GM19397 (cell line): Measurements from ENCODE around the gene USP30.
A peak's percentile ranks its signal among the peaks of the same experiment; 100 is the strongest.
"Not testable (repeated sequence)": the region's sequence is repeated elsewhere in the genome, so short reads cannot be mapped to it uniquely, and the experiment has no call there.

ENCODE experiments used
- ATAC-seq: cut with Tn5 transposase; IDR thresholded peaks from one replicate; pipeline ENCODE4 v1.9.1; 2021; ENCODE audit warnings: mild to moderate bottlenecking, moderate library complexity; ENCODE audit not compliant: unreplicated experiment

The USP30 gene, protein sequence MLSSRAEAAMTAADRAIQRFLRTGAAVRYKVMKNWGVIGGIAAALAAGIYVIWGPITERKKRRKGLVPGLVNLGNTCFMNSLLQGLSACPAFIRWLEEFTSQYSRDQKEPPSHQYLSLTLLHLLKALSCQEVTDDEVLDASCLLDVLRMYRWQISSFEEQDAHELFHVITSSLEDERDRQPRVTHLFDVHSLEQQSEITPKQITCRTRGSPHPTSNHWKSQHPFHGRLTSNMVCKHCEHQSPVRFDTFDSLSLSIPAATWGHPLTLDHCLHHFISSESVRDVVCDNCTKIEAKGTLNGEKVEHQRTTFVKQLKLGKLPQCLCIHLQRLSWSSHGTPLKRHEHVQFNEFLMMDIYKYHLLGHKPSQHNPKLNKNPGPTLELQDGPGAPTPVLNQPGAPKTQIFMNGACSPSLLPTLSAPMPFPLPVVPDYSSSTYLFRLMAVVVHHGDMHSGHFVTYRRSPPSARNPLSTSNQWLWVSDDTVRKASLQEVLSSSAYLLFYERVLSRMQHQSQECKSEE

DNA sequence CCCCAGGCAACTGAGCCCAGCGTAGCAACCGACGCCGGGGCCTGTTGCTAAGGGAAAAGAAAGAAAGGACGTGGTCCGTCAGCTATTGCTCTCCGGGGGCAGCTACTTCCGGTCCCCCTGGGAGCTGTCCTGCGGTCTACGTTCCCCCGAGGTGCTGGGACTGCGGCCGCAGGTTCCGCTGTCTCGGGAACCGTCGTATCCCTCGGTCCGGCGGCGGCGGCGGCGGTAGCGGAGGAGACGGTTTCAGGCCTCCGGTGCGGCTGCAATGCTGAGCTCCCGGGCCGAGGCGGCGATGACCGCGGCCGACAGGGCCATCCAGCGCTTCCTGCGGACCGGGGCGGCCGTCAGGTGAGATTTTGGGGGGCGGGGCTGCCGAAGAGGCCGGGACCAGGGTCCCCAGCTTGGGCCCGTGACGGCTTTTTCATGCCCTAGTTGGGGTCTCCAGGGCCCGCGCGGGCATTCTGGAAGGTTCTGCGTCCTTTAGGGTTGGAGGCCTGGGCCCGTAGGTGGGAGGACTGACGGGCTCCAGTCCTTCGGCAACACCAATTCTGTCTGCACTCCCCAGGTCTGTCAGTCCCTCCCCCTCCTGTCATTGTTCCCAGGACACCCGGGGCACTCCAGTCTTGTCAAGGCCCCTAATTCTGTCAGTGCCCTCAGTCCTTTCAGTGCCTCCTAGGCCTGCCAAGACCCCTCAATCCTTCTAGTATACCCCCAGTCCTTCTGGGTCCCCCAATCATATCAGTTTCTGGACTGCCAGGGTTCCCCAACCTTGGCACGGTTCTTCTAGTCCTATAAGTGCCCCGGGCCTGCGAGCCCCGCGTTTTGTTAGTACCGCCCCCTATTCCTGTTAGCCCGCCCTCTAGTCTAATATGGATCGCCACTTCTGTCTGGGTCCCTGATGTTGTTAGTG lies at the start of gene USP30:
Gene USP30 (plus strand): TSS at position 163 of the 910 bp plus-strand sequence. CDS start 103 bp downstream, at position 266.
- peak; percentile 76 for ATAC-seq

DNA sequence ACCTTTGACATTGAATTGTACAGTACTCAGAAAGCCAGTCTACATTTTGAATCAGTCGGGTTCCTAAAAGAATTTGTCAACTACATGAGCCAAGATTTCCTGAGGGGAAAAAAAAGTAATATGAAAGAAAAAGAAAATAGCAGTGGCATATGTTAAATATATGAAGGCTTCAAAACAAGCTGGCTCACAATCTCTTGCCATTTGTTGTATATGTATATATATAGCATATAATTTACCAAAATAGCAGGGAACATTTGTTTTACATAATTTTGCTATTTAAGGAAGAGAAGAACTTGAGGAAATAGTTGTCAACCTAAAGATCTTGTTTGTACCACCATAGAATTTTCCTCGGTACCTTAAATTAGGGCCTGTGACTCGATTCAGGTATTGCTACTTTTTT lies 48.4 kb upstream of the USP30 start:
- ATAC-seq = no peak

DNA sequence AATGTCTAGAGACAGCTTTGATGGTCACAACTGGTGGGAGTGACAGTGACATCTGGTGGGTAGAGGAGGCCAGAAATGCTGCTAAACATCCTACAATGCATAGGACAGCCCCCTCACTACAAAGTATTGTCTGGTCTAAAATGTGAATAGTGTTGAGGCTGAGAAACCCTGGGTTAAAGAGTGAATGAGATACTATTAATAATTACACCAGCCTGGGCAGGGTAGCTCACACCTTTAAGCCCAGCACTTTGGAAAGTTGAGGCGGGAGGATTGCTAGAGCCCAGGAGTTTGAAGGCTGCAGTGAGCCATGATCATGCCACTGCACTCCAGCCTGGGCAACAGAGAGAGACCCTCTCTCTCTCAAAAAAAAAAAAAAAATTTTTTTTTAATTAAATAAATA lies 42.6 kb upstream of the USP30 start:
- ATAC-seq = no peak

DNA sequence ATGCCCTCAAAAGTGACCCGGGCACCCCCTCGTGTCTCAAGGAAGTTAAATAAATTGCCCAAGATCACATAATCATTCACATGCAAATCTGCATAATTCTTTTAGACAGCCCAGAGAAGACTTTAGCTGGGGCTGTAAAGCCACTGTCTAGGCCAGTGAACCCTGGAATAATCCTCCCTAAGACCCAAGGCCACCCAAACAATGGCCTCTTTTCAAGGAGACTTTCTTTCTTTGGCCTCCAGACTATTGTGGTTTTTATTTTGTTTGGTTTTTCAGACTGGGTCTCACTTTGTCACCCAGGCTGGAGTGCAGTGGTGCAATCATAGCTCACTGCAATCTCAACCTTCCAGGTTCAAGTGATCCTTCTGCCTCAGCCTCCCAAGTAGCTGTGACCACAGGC lies 42.1 kb upstream of the USP30 start:
- ATAC-seq = no peak

DNA sequence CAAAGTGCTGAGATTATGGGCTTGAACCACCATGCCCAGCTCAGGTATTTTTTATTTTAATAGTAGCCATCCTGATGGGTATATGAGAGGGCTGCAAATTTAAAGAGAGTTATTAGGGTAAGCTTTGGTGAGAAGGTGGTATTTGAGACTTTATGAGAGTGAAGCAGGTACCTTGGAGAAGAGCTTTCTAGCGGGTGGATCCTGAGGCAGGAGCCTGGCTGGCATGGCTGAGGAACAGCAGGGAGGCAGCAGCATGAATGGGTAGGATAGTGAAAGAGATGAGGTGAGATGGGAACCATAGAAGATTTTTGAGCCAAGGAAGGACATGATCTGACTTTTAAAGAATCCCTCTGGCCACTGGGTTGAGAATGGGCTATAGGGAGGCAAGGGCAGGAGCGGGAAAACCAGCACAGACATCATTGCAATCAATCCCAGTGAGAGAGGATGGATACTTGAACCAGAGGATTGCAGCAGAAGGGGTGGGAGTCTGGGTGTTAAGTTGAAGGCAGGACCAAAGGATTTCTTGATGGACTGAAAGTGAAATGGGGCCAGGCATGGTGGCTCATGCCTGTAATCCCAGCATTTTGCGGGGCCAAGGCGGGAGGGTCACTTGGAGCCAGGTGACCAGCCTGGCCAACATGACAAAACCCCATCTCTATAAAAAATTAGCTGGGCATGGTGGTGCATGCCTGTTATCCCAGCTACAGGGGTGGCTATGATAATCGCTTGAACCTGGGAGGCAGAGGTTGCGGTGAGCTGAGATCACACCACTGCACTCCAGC lies 37.2 kb upstream of the USP30 start:
- ATAC-seq = no peak

DNA sequence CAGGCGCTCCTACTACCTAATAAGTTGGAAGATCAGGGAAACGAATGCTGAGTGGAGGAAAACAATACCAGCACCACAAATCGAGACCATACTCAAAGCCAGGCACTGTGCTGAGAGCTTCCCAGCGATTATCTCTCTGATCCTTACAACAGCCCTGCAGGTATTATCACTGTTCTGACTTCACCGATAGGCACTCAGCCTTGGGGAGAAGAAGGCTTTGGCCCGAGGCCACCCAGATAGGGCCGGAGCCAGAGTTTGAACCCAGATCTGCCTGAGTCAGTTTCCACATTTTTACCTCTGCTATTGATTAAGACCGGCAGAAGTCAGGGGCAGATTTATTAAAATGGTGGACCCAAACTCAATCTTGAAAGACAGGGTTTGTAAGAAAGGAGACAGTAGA lies 36.4 kb upstream of the USP30 start:
- no peak for ATAC-seq

DNA sequence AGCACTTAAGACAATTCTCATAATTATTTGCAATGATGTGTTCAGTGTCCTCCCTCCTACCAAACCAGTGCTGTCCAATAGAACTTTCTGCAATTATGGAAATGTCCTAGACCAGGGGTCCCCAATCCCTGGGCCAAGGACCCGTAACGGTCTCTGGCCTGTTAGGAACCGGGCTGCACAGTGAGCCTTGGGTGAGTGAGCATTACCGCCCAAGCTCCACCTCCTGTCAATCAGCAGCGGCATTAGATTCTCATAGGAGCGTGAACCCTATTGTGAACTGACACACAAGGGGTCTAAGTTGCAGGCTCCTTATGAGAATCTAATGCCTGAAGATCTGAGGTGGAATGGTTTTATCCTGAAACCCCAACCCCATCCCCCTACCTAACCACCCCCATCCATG lies 35.4 kb upstream of the USP30 start:
- no peak for ATAC-seq

DNA sequence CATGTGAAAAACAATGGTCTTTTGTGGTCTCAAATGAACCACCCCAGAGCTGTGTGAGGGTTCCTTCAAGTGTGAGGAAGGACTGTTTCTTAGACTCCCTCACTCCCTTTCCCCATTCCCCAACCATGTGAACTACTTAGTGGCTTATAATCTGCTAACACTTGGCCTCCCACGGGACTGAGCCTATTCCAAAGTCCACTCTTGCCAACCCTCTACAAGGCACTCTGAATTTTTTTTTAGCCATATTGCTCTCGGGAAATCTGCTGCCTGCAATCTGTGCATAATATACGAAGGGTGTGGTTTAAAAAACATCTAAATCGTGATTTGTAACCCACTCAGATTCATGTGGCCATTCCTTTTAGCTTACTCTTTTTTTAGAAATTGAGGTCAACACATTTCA lies 34.1 kb upstream of the USP30 start:
- no peak for ATAC-seq

DNA sequence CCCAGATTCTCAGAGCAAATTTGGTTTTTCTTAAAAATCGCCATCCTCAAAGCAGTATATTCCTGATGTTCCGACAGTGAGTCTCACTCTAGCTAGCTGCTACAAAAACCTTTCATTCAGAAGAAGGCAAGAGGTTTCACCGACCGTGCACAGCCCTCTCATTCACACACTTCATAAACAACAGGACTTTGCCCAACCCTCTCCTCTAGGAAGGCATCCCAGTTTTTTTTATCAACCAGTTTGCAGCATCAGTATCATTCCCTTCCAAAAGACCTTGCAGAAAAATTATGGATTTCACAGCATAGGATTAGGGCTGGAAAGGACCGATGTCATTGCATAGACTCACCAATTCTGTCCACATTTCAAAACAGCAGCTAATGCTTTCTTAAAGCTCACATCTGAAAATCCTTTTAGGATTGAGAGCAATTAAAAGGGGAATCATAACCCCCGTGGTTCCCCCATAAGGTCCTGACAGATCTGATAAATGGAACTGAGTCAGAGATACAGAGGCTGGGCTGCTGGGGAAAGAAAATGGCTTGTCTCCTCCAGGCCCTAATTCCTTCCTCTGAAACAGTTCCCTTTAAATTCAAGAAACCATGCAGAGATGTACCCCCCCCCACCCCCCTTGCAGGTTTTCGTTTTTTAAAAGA lies 32.1 kb upstream of the USP30 start:
- no peak for ATAC-seq

DNA sequence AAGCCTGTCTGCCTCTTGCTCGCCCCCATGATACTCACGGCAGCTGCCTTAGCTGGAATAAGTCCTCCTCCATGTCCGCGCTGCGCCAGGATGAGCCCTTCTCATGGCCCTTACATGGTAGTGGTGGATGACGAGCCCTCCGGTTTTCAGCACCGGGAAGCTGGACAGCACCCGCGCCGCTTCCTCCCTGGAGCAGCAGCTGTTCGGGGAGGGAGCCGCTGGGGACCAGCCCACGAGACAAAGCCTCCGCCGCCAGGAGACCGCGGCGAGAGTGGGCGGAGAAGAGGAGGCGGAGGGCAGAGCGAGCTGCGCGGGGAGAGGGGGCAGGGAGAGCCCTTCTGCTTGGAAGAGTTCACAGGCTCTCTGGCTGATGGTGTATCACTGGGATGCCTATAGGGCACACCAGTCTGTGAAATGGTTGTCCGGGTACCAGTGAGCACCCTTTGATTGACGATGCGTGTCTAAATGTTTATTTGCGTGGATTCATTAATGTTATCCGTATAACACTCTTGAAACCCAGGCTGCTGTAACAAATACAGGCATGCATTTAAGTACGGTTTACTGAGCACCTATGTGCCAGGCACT lies 31.5 kb upstream of the USP30 start, which contains the start of gene SVOP:
Gene SVOP (minus strand): TSS at position 273 of the 585 bp plus-strand sequence. CDS start 200 bp downstream, at position 73.
- ATAC-seq = no peak

DNA sequence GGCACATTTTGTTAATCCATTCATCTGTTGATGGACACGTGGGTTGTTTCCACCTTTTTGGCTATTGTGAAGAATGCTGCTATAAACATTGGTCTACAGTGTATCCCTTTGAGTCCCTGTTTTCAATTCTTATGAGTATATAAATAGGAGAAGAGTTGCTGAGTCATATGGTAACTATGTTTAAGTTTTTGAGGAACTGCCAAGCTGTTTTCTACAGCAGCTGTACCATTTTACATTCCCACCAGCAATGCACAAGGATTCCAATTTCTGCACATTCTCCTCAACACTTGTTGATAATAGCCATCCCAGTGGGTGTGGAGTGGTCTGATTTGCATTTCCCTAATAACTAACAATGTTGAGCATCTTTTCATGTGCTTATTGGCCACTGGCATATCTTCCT lies 24.6 kb upstream of the USP30 start:
- ATAC-seq = no peak

DNA sequence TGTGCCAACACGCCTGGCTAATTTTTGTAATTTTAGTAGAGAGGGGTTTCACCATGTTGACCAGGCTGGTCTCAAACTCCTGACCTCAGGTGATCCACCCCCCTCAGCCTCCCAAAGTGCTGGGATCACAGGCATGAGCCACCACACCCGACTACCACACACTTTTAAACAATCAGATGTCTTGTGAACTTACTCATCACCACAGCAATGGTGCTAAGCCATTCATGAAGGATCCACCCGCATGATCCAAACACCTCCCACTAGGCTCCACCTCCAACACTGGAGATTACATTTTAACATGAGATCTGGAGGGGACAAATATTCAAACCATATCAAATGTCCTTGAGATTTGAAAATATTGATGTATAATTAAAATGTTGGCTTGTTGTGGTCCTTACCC lies 23.8 kb upstream of the USP30 start:
- not testable (repeated sequence) for ATAC-seq

DNA sequence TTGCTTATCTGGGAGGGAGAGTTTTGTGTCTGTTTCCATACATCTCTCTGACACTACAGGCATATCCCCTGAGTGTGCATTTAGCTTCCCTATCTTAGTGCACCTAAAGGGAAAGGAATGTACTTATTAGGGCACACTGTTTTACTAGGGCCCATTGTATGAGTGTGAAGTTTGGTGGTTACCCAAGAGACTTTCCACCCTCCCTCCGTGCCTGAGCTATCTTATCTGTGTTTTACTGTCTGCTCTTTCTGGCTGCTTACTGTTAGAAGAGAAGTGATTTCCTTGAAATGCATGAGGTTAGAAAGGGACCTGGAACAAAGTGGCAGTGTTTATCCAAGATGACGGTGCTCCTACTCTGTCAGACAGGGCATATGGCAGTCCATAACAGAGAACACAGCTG lies 23.0 kb upstream of the USP30 start:
- ATAC-seq = no peak

DNA sequence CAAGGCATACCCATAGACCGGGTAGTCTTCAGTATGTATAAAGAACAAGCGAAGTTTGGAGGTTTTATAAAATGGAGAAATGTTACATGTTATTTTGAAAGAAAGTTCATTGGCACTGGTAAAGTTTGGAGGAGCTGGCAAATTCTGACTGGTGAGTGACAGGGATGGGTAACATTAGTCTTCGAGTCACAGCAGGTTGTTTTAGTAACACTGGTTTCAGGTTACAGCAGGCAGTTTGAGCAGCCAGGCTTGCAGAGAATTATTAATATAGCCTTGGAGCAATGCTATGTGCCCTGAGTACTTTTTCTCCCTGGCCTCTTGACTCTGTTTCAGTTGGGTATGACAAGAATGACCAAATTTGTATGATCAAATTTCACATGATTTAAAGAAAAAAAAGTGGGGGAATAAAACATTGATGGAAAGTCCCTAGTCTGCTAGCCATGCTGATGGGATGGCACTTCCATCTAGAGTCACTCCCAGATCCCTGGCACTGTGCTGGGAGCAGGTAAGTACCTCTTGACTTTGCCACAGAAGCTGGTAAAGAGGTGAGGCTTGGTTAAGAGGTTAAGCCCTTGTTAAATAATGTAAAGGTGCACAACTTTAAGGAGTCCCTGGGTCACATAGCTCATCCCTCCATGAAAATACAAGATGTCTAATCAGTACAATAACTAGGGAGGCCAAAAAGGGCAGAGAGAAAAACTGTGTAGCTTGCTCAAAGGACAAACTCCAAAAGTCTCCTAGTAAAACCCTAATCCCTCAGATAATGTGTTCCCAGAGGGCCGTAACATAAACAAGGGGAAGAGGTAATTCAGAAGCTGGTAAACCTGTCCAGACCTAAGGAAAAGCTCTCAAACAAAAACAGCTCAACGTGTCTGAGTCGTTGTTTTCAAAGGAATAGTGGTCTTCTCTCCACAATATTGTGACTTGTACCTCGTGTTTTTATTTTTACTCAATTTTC lies 18.9 kb upstream of the USP30 start:
- ATAC-seq = no peak

DNA sequence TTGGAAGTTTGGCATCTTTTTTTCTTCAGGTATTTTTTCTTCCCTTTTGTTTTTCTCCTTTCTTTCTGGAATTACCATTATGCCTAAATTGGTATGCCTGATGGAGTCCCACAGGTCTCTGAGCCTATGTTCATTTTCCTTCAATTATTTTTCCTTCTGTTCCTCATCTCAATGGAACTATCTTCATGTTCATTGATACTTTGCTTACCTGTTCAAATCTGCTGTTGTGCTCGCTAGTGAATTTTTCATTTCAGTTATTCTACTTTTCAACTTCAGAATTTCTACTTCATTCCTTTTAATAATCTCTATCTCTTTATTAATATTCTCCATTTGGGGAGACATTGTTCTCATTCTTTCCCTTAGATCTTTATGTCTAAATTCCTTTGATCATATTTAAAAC lies 15.4 kb upstream of the USP30 start:
- ATAC-seq = no peak

DNA sequence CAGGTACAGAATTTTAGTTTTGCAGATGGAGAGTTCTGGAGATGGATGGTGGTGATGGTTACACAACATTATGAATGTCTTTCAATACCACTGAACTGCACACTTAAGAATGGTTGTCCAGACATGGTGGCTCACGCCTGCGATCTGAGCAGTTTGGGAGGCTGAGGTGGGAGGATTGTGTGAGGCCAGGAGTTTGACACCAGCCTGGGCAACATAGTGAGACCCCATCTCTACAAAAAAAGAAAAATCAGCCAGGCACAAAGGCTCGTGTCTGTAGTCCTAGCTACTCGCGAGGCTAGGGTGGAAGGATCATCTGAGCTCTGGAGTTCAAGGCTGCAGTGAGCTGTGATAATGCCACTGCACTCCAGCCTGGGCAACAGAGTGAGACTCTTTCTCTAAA lies 8.1 kb upstream of the USP30 start:
- no peak for ATAC-seq

DNA sequence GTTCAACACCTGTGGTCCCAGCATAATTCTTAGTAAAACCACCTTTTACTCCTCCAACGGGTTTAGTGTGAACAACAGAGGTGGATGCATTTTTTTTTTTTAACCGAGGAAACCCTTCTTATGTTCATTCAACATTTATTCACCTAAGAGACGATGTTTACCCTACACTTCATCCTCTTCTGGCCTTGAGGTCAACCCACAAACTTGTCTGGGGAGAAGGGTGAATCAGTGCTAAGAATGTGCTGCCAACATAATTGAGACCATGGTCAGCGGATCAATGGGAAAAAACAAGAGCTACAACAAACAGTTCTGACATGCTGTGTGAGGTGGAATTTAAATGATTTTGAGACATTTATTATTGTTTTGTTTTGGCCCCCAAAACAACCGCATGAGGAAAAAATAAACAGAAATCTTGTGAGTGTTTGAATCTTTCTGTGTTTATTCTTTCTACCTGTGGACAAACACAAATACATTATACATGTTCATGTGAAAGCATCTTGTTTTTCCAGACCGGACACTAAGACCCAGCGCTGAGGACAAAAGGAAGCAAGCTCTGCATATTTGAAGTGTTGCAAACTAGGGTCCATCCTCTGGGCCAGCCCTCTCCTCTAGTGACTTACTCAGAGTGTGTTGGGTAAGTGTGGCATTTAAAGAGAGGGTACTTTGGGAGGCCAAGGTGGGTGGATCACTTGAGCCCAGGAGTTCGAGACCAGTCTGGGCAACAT lies 5.1 kb upstream of the USP30 start:
- no peak for ATAC-seq

DNA sequence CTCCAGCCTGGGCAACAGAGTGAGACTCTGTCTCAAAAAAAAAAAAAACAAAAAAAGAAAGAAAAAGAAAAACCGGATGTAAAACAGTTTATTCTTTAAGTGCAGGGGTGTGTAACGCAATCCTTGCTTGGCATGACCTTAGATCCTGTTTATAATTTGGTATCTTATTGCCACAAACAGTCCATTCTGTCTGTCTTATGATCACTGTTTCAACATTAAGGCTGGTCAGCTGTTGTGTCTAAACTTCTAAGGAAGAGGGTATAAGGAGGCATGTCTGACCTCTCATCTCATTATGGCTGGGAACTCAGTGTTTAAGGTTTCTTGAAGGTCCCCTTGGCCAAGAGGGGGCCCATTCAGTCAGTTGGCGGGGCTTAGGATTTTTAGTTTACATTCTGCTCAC lies 3.7 kb upstream of the USP30 start:
- not testable (repeated sequence) for ATAC-seq
